SK-N-SH (cell line): Measurements from ENCODE around the gene INHBB. TPM values are rescaled to one million over a fixed set of nuclear protein-coding genes. Genes with fewer than 3 reads are reported as not detected.

ENCODE experiments used
- CTCF ChIA-PET: fragments of 300-600, 350-600 bp; formaldehyde crosslinking; extraction: SDS; loops from one replicate; lab custom pipeline; 2021; lab: Yijun Ruan, JAX
- POLR2A ChIA-PET: fragments of 350-600 bp; sonication (Branson Sonifier 250); formaldehyde crosslinking; extraction: SDS; loops from one replicate; lab custom pipeline; 2020; ENCODE audit warnings: antibody characterized with exemption, inconsistent platforms; lab: Yijun Ruan, JAX
- DNase-seq: peaks from one replicate; pipeline ENCODE4 v3.0.0; 2012
- H2AFZ ChIP-seq: fragments of 200-600 bp; sonication (generic); 2 replicates; pipeline ENCODE4 v1.8.1; 2016; ENCODE audit warnings: antibody characterized with exemption, mild to moderate bottlenecking, low read depth
- H3F3A ChIP-seq: fragments of 200-600 bp; sonication (generic); replicated peaks from 2 replicates; pipeline ENCODE3; 2016; ENCODE audit warnings: antibody characterized with exemption, mild to moderate bottlenecking; ENCODE audit not compliant: insufficient read depth
- H3K27ac ChIP-seq, 2 experiments: fragments of 200-500 bp in 1 of 2; fragments of 200-600 bp in 1 of 2; sonication (Bioruptor generic) in 1 of 2; sonication (generic), shearing (Covaris generic) in 1 of 2; 2 replicates each; pipeline versions ENCODE4 v1.5.1 to v1.6.1; 2014 to 2016; ENCODE audit warnings: low read depth in 2 of 2, inconsistent platforms in 1 of 2, low read length in 1 of 2, mild to moderate bottlenecking in 1 of 2, mixed read lengths in 1 of 2
- H3K27me3 ChIP-seq: fragments of 200-600 bp; sonication (generic), shearing (Covaris generic); 2 replicates; pipeline ENCODE4 v1.6.1; 2016; ENCODE audit warnings: mixed run types; ENCODE audit not compliant: insufficient read depth
- H3K36me3 ChIP-seq, 2 experiments: fragments of 200-500 bp in 1 of 2; fragments of 200-600 bp in 1 of 2; sonication (Bioruptor generic) in 1 of 2; sonication (generic) in 1 of 2; replicated peaks in 1 of 2; 2 replicates each; pipeline versions ENCODE3 to v1.5.1; 2014 to 2016; ENCODE audit warnings: low read length in 1 of 2, mild to moderate bottlenecking in 1 of 2; ENCODE audit not compliant: insufficient read depth in 2 of 2, control insufficient read depth in 1 of 2
- H3K4me1 ChIP-seq, 2 experiments: fragments of 200-500 bp in 1 of 2; fragments of 200-600 bp in 1 of 2; sonication (Bioruptor generic) in 1 of 2; sonication (generic), shearing (Covaris generic) in 1 of 2; 2 replicates each; pipeline versions ENCODE4 v1.5.1 to v1.6.1; 2014 to 2016; ENCODE audit warnings: low read depth in 1 of 2, low read length in 1 of 2, mixed run types in 1 of 2; ENCODE audit not compliant: insufficient read depth in 2 of 2, control insufficient read depth in 1 of 2
- H3K4me2 ChIP-seq: fragments of 200-600 bp; sonication (generic), shearing (Covaris generic); 2 replicates; pipeline ENCODE4 v1.6.1; 2017; ENCODE audit warnings: mixed run types
- H3K4me3 ChIP-seq, 2 experiments: fragments of 200-500 bp in 1 of 2; fragments of 200-600 bp in 1 of 2; sonication (Bioruptor generic) in 1 of 2; sonication (generic), shearing (Covaris generic) in 1 of 2; 2 replicates each; pipeline versions ENCODE4 v1.5.1 to v1.8.1; 2014 to 2016; ENCODE audit warnings: low read depth in 2 of 2, inconsistent platforms in 1 of 2, low read length in 1 of 2, mild to moderate bottlenecking in 1 of 2, mixed read lengths in 1 of 2, moderate library complexity in 1 of 2
- H3K79me2 ChIP-seq: fragments of 200-600 bp; sonication (generic); 2 replicates; pipeline ENCODE4 v1.8.1; 2017; ENCODE audit warnings: mild to moderate bottlenecking; ENCODE audit not compliant: insufficient read depth
- H3K9ac ChIP-seq: fragments of 200-600 bp; sonication (generic); 2 replicates; pipeline ENCODE4 v1.6.1; 2017; ENCODE audit warnings: mixed run types
- H3K9me2 ChIP-seq: fragments of 200-600 bp; sonication (generic); 2 replicates; pipeline ENCODE4 v1.6.1; 2017; ENCODE audit warnings: mixed run types
- H3K9me3 ChIP-seq: fragments of 200-600 bp; sonication (generic); 2 replicates; pipeline ENCODE4 v1.6.1; 2017; ENCODE audit warnings: mixed run types, mild to moderate bottlenecking, moderate library complexity
- H4K20me1 ChIP-seq: fragments of 200-600 bp; sonication (generic); 2 replicates; pipeline ENCODE4 v1.6.1; 2017; ENCODE audit warnings: mild to moderate bottlenecking, mixed run types; ENCODE audit not compliant: insufficient read depth
- CHD2 ChIP-seq: fragments of 150-350 bp; IDR thresholded peaks from 2 replicates; pipeline ENCODE4 v1.6.1; 2018; ENCODE audit warnings: low read length; ENCODE audit not compliant: partially characterized antibody
- ELF1 ChIP-seq: IDR thresholded peaks from 2 replicates; pipeline ENCODE4 v1.4.0; 2012
- EP300 ChIP-seq, 2 experiments: IDR thresholded peaks; 2 replicates each; pipeline versions ENCODE4 v1.4.0 to v1.6.1; 2012; ENCODE audit warnings: borderline replicate concordance in 1 of 2, low read depth in 1 of 2, low read length in 1 of 2
- EZH2phosphoT487 ChIP-seq: fragments of 200-600 bp; sonication (generic); IDR thresholded peaks from 2 replicates; pipeline ENCODE4 v1.6.1; 2017; ENCODE audit warnings: low read depth, mixed run types, mild to moderate bottlenecking, antibody characterized with exemption, moderate library complexity, borderline replicate concordance
- FOSL2 ChIP-seq: IDR thresholded peaks from 2 replicates; pipeline ENCODE4 v1.4.0; 2012; ENCODE audit warnings: low read depth, mild to moderate bottlenecking, moderate library complexity, borderline replicate concordance
- FOXJ3 ChIP-seq: sonication (generic); formaldehyde crosslinking; IDR thresholded peaks from 2 replicates; pipeline ENCODE4 v1.5.1; 2020; ENCODE audit warnings: mild to moderate bottlenecking, missing genetic modification reagents
- GABPA ChIP-seq: IDR thresholded peaks from 2 replicates; pipeline ENCODE4 v1.4.0; 2012; ENCODE audit warnings: low read depth, mild to moderate bottlenecking
- GATA2 ChIP-seq: sonication (generic); formaldehyde crosslinking; IDR thresholded peaks from 2 replicates; pipeline ENCODE4 v1.5.0; 2020; ENCODE audit warnings: mild to moderate bottlenecking, missing genetic modification reagents
- MEF2A ChIP-seq: IDR thresholded peaks from 2 replicates; pipeline ENCODE4 v1.4.0; 2012; ENCODE audit warnings: low read depth, borderline replicate concordance
- MXI1 ChIP-seq: IDR thresholded peaks from 2 replicates; pipeline ENCODE4 v1.6.1; 2012; ENCODE audit warnings: mild to moderate bottlenecking, low read depth, low read length, improper control_type of control experiment
- NFIC ChIP-seq: IDR thresholded peaks from 2 replicates; pipeline ENCODE4 v1.4.0; 2012; ENCODE audit warnings: borderline replicate concordance
- NRF1 ChIP-seq: IDR thresholded peaks from 2 replicates; pipeline ENCODE4 v1.6.1; 2012; ENCODE audit warnings: low read depth, mild to moderate bottlenecking, low read length
- POLR2AphosphoS5 ChIP-seq: IDR thresholded peaks from 2 replicates; pipeline ENCODE4 v1.6.1; 2012; ENCODE audit warnings: low read depth, low read length
- RAD21 ChIP-seq: IDR thresholded peaks from 2 replicates; pipeline ENCODE4 v1.6.1; 2012; ENCODE audit warnings: mild to moderate bottlenecking, low read length
- RCOR1 ChIP-seq: fragments of 150-350 bp; IDR thresholded peaks from 2 replicates; pipeline ENCODE4 v1.6.1; 2017; ENCODE audit warnings: antibody characterized with exemption, low read length
- RFX5 ChIP-seq: IDR thresholded peaks from 2 replicates; pipeline ENCODE4 v1.6.1; 2012; ENCODE audit warnings: mild to moderate bottlenecking, improper control_type of control experiment, low read length
- SIN3A ChIP-seq: IDR thresholded peaks from 2 replicates; pipeline ENCODE4 v1.6.1; 2012; ENCODE audit warnings: low read depth, mild to moderate bottlenecking, low read length, moderate library complexity, borderline replicate concordance
- TAF1 ChIP-seq: IDR thresholded peaks from 2 replicates; pipeline ENCODE4 v1.6.1; 2012; ENCODE audit warnings: low read depth, mild to moderate bottlenecking, low read length, moderate library complexity, borderline replicate concordance
- TCF12 ChIP-seq: IDR thresholded peaks from 2 replicates; pipeline ENCODE4 v1.4.0; 2012
- YY1 ChIP-seq: IDR thresholded peaks from 2 replicates; pipeline ENCODE4 v1.4.0; 2012; ENCODE audit warnings: low read depth, mild to moderate bottlenecking
- WGBS: methylation state at CpG from one replicate; pipeline ENCODE4 v1.1.6; 2017; ENCODE audit warnings: low lambda C conversion rate; 5-methylcytosine and 5-hydroxymethylcytosine counted together
- polyA plus RNA-seq, 3 experiments: library from polyadenylated mRNA; depleted of rRNA; stranded (reverse); fragments of >200 nt; gene quantifications; 2 replicates each; pipeline ENCODE4 v1.2.3, GENCODE V29; 2012
- TF ChIP-seq, protein P1 (sequence below): IDR thresholded peaks from 2 replicates; pipeline ENCODE4 v1.4.0; 2012; ENCODE audit warnings: low read depth
- TF ChIP-seq, protein P2 (sequence below): fragments of 200-600 bp; sonication (generic); IDR thresholded peaks from 2 replicates; pipeline ENCODE4 v1.6.1; 2017; ENCODE audit warnings: antibody characterized with exemption, mild to moderate bottlenecking, moderate library complexity
- TF ChIP-seq, protein P3 (sequence below): IDR thresholded peaks from 2 replicates; pipeline ENCODE4 v1.4.0; 2012; ENCODE audit warnings: low read depth, borderline replicate concordance
- TF ChIP-seq, protein P4 (sequence below): fragments of 150-350 bp; IDR thresholded peaks from 2 replicates; pipeline ENCODE4 v1.6.1; 2016; ENCODE audit warnings: mild to moderate bottlenecking, low read depth, low read length

Gene INHBB
- polyA plus RNA-seq, 1 of the 3 experiments (the other 2 are of a cell fraction): 0.03 TPM

DNA sequence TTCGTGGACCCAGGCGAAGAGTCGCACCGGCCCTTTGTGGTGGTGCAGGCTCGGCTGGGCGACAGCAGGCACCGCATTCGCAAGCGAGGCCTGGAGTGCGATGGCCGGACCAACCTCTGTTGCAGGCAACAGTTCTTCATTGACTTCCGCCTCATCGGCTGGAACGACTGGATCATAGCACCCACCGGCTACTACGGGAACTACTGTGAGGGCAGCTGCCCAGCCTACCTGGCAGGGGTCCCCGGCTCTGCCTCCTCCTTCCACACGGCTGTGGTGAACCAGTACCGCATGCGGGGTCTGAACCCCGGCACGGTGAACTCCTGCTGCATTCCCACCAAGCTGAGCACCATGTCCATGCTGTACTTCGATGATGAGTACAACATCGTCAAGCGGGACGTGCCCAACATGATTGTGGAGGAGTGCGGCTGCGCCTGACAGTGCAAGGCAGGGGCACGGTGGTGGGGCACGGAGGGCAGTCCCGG, 3.5 kb downstream of the INHBB start (continued):
- TF ChIP-seq, protein P1, sequence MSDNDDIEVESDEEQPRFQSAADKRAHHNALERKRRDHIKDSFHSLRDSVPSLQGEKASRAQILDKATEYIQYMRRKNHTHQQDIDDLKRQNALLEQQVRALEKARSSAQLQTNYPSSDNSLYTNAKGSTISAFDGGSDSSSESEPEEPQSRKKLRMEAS: no peak
- TF ChIP-seq POLR2AphosphoS5: no peak

DNA sequence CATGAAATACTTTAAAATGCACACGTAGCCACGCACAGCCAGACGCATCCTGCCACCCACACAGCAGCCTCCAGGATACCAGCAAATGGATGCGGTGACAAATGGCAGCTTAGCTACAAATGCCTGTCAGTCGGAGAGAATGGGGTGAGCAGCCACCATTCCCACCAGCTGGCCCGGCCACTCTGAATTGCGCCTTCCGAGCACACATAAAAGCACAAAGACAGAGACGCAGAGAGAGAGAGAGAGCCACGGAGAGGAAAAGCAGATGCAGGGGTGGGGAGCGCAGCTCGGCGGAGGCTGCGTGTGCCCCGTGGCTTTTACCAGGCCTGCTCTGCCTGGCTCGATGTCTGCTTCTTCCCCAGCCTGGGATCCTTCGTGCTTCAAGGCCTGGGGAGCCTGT, 4.1 kb downstream of the INHBB start:
- POLR2A ChIA-PET: no interaction called here

DNA sequence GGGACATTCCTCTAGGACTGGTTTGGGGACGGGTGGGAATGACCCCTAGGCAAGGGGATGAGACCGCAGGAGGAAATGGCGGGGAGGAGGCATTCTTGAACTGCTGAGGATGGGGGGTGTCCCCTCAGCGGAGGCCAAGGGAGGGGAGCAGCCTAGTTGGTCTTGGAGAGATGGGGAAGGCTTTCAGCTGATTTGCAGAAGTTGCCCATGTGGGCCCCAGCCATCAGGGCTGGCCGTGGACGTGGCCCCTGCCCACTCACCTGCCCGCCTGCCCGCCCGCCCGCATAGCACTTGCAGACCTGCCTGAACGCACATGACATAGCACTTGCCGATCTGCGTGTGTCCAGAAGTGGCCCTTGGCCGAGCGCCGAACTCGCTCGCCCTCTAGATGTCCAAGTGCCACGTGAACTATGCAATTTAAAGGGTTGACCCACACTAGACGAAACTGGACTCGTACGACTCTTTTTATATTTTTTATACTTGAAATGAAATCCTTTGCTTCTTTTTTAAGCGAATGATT, 4.9 kb downstream of the INHBB start:
- POLR2A ChIA-PET: no interaction called here
- Histone ChIP-seq H3K9me2 (no peaks in the 10 kb centered on the region), H3K36me3 (no peaks in the 10 kb centered on the region), H4K20me1 (no peaks in the 10 kb centered on the region), H3K9me3 (no peaks in the 10 kb centered on the region), H3K79me2 (no peaks in the 10 kb centered on the region), H3K4me2 (no peak overlapping the region), H3F3A (no peaks in the 10 kb centered on the region), H2AFZ (no peak overlapping the region), H3K4me3 (no peak overlapping the region), H3K4me1 (no peaks in the 10 kb centered on the region; a peak in 1 of 4 replicates), H3K9ac (no peak overlapping the region), H3K27me3 (peaks cover 30% of the 10 kb centered on the region), H3K27ac (no peak overlapping the region)
- no peak for DNase-seq
- 83% methylated on average over 20 of the region's 23 CpGs for WGBS
- CTCF ChIA-PET: interaction anchor here (1.2 to 2.2 kb wide), 4 partner anchors 7 to 330 kb away, joined by 3 to 6 read pairs (median 4); no protein-coding TSS in a partner anchor
- TF ChIP-seq EZH2phosphoT487 (no peak), TCF12 (no peak), GABPA (no peak), ELF1 (no peak), YY1 (no peak), NRF1 (no peak), TAF1 (no peak), POLR2AphosphoS5 (no peak), RAD21 (no peak), SIN3A (no peak)
- TF ChIP-seq, protein P2, sequence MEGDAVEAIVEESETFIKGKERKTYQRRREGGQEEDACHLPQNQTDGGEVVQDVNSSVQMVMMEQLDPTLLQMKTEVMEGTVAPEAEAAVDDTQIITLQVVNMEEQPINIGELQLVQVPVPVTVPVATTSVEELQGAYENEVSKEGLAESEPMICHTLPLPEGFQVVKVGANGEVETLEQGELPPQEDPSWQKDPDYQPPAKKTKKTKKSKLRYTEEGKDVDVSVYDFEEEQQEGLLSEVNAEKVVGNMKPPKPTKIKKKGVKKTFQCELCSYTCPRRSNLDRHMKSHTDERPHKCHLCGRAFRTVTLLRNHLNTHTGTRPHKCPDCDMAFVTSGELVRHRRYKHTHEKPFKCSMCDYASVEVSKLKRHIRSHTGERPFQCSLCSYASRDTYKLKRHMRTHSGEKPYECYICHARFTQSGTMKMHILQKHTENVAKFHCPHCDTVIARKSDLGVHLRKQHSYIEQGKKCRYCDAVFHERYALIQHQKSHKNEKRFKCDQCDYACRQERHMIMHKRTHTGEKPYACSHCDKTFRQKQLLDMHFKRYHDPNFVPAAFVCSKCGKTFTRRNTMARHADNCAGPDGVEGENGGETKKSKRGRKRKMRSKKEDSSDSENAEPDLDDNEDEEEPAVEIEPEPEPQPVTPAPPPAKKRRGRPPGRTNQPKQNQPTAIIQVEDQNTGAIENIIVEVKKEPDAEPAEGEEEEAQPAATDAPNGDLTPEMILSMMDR: no peak

More for the DNA sequence above, 4.1 kb downstream of the INHBB start:
- Histone ChIP-seq H4K20me1 (no peaks in the 10 kb centered on the region), H3K27me3 (peaks cover 26% of the 10 kb centered on the region), H3K27ac (no peak overlapping the region), H3K9ac (no peak overlapping the region), H3K4me1 (peaks cover 0 to 3% of the 10 kb centered on the region in 2 experiments; a peak in 1 of 4 replicates), H3F3A (no peaks in the 10 kb centered on the region), H2AFZ (no peak overlapping the region), H3K79me2 (no peaks in the 10 kb centered on the region), H3K36me3 (no peaks in the 10 kb centered on the region), H3K9me3 (no peaks in the 10 kb centered on the region), H3K4me3 (no peak overlapping the region), H3K4me2 (no peak overlapping the region), H3K9me2 (no peaks in the 10 kb centered on the region)
- 74% methylated on average over 14 of the region's 17 CpGs for WGBS
- CTCF ChIA-PET: interaction anchor here (1.1 to 1.8 kb wide), 2 partner anchors 9 to 86 kb away, joined by 3 to 4 read pairs; no protein-coding TSS in a partner anchor
- DNase-seq: no peak
- TF ChIP-seq GATA2 (CRISPR knock-in tag) (no peak), CHD2 (no peak), NRF1 (no peak), MXI1 (no peak), RFX5 (no peak), FOXJ3 (CRISPR knock-in tag) (no peak), RCOR1 (no peak), FOSL2 (no peak), MEF2A (no peak), POLR2AphosphoS5 (no peak), EP300 (IDR thresholded peaks at IDR 0.05; ENCODE audit: borderline replicate concordance in 1 of 2, low read depth in 1 of 2, low read length in 1 of 2) (no peak), TAF1 (no peak), NFIC (no peak), SIN3A (no peak)
- TF ChIP-seq, protein P3, sequence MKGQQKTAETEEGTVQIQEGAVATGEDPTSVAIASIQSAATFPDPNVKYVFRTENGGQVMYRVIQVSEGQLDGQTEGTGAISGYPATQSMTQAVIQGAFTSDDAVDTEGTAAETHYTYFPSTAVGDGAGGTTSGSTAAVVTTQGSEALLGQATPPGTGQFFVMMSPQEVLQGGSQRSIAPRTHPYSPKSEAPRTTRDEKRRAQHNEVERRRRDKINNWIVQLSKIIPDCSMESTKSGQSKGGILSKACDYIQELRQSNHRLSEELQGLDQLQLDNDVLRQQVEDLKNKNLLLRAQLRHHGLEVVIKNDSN: no peak
- TF ChIP-seq, protein P1: no peak
- TF ChIP-seq, protein P4, sequence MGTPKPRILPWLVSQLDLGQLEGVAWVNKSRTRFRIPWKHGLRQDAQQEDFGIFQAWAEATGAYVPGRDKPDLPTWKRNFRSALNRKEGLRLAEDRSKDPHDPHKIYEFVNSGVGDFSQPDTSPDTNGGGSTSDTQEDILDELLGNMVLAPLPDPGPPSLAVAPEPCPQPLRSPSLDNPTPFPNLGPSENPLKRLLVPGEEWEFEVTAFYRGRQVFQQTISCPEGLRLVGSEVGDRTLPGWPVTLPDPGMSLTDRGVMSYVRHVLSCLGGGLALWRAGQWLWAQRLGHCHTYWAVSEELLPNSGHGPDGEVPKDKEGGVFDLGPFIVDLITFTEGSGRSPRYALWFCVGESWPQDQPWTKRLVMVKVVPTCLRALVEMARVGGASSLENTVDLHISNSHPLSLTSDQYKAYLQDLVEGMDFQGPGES: no peak
